Esophagus muscularis mucosa (tissue), 3 donors: ENCODE data around the gene RSRC1.

Experiments used
- POLR2A ChIP-seq: fragments of 450-650 bp; IDR thresholded peaks from one replicate; pipeline ENCODE4 v1.6.1; 2017; ENCODE audit warnings: antibody characterized with exemption, moderate library complexity, mild to moderate bottlenecking, low read depth
- POLR2AphosphoS5 ChIP-seq, 2 donors: sonication (generic); formaldehyde crosslinking; IDR thresholded peaks; one replicate each; pipeline ENCODE4 v1.6.1; 2017; ENCODE audit warnings: antibody characterized with exemption in 2 of 2
- TF ChIP-seq, protein P1 (sequence below), 3 experiments: fragments of 200-600 bp in 2 of 3; fragments of 450-650 bp in 1 of 3; sonication (generic) in 2 of 3; IDR thresholded peaks; one replicate each; pipeline ENCODE4 v1.5.1; 2017 to 2019; ENCODE audit warnings: antibody characterized with exemption in 3 of 3, mild to moderate bottlenecking in 2 of 3, moderate library complexity in 1 of 3

DNA sequence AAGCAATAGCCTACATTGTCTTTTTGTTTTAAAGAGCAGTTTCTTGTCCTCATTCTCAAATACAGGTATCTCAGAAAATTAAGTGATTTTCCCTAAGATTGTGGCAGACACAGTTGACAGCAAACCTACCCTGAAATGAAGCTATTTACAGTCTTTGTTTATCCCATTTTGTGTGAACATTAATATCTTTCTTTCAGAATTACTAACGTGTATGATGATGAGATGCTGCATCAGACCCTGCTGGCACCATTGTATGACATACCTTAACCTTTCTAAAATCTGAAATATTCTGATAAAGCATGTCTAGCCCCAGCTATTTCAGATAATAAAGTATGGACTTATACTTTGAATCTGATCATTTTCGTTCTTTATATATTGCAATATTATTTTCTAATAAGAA is 185.9 kb downstream of the RSRC1 start:
- TF ChIP-seq POLR2AphosphoS5 (IDR thresholded peaks at IDR 0.05) (no peak), POLR2A (no peak)
- TF ChIP-seq, protein P1, sequence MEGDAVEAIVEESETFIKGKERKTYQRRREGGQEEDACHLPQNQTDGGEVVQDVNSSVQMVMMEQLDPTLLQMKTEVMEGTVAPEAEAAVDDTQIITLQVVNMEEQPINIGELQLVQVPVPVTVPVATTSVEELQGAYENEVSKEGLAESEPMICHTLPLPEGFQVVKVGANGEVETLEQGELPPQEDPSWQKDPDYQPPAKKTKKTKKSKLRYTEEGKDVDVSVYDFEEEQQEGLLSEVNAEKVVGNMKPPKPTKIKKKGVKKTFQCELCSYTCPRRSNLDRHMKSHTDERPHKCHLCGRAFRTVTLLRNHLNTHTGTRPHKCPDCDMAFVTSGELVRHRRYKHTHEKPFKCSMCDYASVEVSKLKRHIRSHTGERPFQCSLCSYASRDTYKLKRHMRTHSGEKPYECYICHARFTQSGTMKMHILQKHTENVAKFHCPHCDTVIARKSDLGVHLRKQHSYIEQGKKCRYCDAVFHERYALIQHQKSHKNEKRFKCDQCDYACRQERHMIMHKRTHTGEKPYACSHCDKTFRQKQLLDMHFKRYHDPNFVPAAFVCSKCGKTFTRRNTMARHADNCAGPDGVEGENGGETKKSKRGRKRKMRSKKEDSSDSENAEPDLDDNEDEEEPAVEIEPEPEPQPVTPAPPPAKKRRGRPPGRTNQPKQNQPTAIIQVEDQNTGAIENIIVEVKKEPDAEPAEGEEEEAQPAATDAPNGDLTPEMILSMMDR (IDR thresholded peaks at IDR 0.05), result no peak
